ENCODE data around the gene SPINK7. TPM values are rescaled to one million over a fixed set of nuclear protein-coding genes. Genes with fewer than 3 reads are reported as not detected.
"Not testable (repeated sequence)": the region's sequence is repeated elsewhere in the genome, so short reads cannot be mapped to it uniquely, and the experiment has no call there.

The SPINK7 gene
- polyA plus RNA-seq (2012; ENCODE audit: insufficient read depth, insufficient read length, low read depth): not detected

GRCh38 chr5:148312153-148312552, at the start of gene SPINK7:
TSS of gene SPINK7 (plus strand) at chr5:148312423. CDS start at chr5:148312484, 61 bp downstream.
- H3K9me3 ChIP-seq: no peaks in the 10 kb centered on the region
- no peak for DNase-seq
- H3K36me3 ChIP-seq: no peaks in the 10 kb centered on the region
- H3K4me1 ChIP-seq: no peaks in the 10 kb centered on the region
- no peak within 1 kb of the TSS for H3K4me3 ChIP-seq (ENCODE audit: low read depth, low read length)
- no peak for TF ChIP-seq CTCF (IDR thresholded peaks at IDR 0.05; ENCODE audit: low read depth, low read length)
- H3K27me3 ChIP-seq: no peaks in the 10 kb centered on the region

GRCh38 chr5:148267962-148268361, 44.3 kb upstream of the SPINK7 start:
- DNase-seq: no peak
- Histone ChIP-seq H3K36me3 (no peaks in the 10 kb centered on the region), H3K4me3 (ENCODE audit: low read depth, low read length) (no peak overlapping the region), H3K4me1 (no peaks in the 10 kb centered on the region), H3K27me3 (no peaks in the 10 kb centered on the region), H3K9me3 (no peaks in the 10 kb centered on the region)
- no peak for TF ChIP-seq CTCF (IDR thresholded peaks at IDR 0.05; ENCODE audit: low read depth, low read length)

GRCh38 chr5:148268566-148268965, 43.7 kb upstream of the SPINK7 start, which contains the start of gene SPINK13:
TSS of gene SPINK13 (plus strand) at chr5:148268794. CDS start at chr5:148270073, 1,279 bp downstream.
- no peaks in the 10 kb centered on the region for H3K36me3 ChIP-seq
- no peak for DNase-seq
- TF ChIP-seq CTCF (IDR thresholded peaks at IDR 0.05; ENCODE audit: low read depth, low read length): no peak
- H3K4me1 ChIP-seq: no peaks in the 10 kb centered on the region
- no peak within 1 kb of the TSS for H3K4me3 ChIP-seq (ENCODE audit: low read depth, low read length)
- no peaks in the 10 kb centered on the region for H3K27me3 ChIP-seq
- H3K9me3 ChIP-seq: no peaks in the 10 kb centered on the region

GRCh38 chr5:148275129-148275528, 37.1 kb upstream of the SPINK7 start:
- not testable (repeated sequence) for H3K4me3 ChIP-seq (ENCODE audit: low read depth, low read length); H3K36me3 ChIP-seq; H3K4me1 ChIP-seq; DNase-seq; H3K9me3 ChIP-seq; H3K27me3 ChIP-seq

- H3K27me3 ChIP-seq; DNase-seq; H3K4me3 ChIP-seq (ENCODE audit: low read depth, low read length); H3K9me3 ChIP-seq; H3K36me3 ChIP-seq; H3K4me1 ChIP-seq: not testable (repeated sequence)
These were observed 31.3 kb upstream of the SPINK7 start for GRCh38 chr5:148280893-148281292.

- H3K36me3 ChIP-seq; DNase-seq; H3K4me1 ChIP-seq; H3K9me3 ChIP-seq; H3K4me3 ChIP-seq (ENCODE audit: low read depth, low read length); H3K27me3 ChIP-seq: not testable (repeated sequence)
These were observed 30.9 kb upstream of the SPINK7 start for GRCh38 chr5:148281336-148281735.

GRCh38 chr5:148290271-148291195, 21.7 kb upstream of the SPINK7 start:
- no peaks in the 10 kb centered on the region for H3K36me3 ChIP-seq
- H3K9me3 ChIP-seq: no peaks in the 10 kb centered on the region
- H3K4me1 ChIP-seq: no peaks in the 10 kb centered on the region
- 0 out of 2 replicates have a peak, but pooled peaks cover 3% of the 10 kb centered on the region for H3K27me3 ChIP-seq
- no peak for DNase-seq
- H3K4me3 ChIP-seq (ENCODE audit: low read depth, low read length): no peak overlapping the region
- TF ChIP-seq CTCF (IDR thresholded peaks at IDR 0.05; ENCODE audit: low read depth, low read length): peak; percentile 58
